ENCODE measurements around the gene KLHDC4. TPM values are rescaled to one million over a fixed set of nuclear protein-coding genes. Genes with fewer than 3 reads are reported as not detected.
"Not testable (repeated sequence)": the region's sequence is repeated elsewhere in the genome, so short reads cannot be mapped to it uniquely, and the experiment has no call there.

KLHDC4 gene
- total RNA-seq, 2 experiments from 2014 or later = 75.7 to 77.5 TPM

- no peak for DNase-seq
- no peaks in the 10 kb centered on the region for H3K27me3 Mint-ChIP-seq
- no peak overlapping the region for H3K4me3 Mint-ChIP-seq
- peaks cover 19% of the 10 kb centered on the region for H3K4me1 Mint-ChIP-seq
- no peak overlapping the region for H3K27ac Mint-ChIP-seq
- H3K9me3 Mint-ChIP-seq = no peaks in the 10 kb centered on the region
- H3K36me3 Mint-ChIP-seq = peaks cover 38% of the 10 kb centered on the region
Measured at GRCh38 chr16:87722590-87723225, 43.1 kb downstream of the KLHDC4 start.

DNA sequence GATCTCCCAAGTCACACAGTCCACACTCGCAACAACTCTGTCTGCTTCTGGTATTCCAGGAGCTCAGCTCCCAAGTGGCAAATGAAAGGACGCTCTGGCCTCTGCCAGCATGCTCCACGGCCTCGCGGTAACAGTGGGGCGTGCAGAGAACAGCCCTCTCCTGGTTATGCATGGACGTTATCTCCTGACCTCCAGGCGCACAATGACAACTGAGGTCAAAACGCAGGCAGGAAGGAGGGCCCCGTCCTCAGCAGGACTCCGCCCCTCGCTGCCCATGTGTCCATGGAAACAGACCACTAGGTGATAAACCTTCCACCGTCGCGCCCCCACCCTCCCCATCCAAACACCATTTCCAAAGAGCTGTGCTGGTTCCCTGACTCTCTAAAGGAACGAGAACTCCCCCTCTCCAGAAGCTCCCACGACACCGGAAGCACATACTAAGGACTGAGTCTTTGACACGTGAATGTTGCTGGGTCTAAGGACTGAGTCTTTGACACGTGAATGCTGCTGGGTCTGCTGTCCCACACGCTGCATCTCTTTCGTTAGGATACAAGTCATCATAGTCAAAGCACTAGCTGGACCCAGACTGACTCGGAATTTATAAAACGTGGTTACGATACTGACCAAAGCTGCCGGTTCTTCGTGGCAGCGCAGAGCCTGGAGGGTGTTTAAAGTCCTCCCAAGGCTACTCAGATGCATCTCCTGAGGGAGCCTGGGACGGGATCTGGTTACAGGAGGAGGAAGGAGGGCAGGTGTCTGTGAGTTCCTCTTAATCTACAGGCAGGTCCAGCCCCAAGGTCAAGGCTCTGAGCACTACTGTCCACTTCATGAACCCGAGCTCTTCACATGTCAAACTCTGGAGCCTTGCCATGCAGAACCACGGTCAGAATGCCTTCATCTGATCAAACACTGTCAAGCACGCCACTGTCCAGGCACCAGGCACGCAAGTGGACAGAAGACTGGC lies 43.9 kb downstream of the KLHDC4 start:
- Mint-ChIP-seq H3K4me1 (peaks cover 22% of the 10 kb centered on the region), H3K27me3 (no peaks in the 10 kb centered on the region), H3K4me3 (no peak overlapping the region), H3K36me3 (peaks cover 36% of the 10 kb centered on the region), H3K9me3 (no peaks in the 10 kb centered on the region), H3K27ac (no peak overlapping the region)
- no peak for DNase-seq

DNA sequence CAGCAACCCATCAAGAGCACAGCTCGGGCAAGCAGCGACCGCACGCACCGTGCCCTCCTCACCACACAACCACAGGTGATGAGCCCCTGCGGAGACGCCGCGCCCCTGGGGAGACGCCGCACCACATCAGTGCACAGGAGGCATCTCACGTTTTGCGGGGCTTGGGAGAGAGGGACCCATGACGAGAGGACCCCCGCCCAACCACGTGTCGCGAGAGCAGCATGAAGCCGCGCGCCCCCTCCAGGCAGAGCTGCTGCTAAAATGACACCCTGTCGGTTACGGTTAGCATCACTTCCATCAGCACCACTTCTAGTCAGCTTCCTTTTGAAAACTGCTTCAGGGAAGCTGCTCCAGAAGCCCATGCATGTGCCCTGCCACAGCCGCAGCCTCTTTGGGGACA lies 45.3 kb downstream of the KLHDC4 start:
- Mint-ChIP-seq H3K27ac (no peak overlapping the region), H3K36me3 (peaks cover 36% of the 10 kb centered on the region), H3K4me3 (no peak overlapping the region), H3K9me3 (no peaks in the 10 kb centered on the region), H3K4me1 (peaks cover 20% of the 10 kb centered on the region), H3K27me3 (no peaks in the 10 kb centered on the region)
- no peak for DNase-seq

- H3K27ac Mint-ChIP-seq, H3K4me3 Mint-ChIP-seq, H3K9me3 Mint-ChIP-seq, DNase-seq, H3K27me3 Mint-ChIP-seq: not testable (repeated sequence)
- Mint-ChIP-seq H3K4me1 (peaks cover 26% of the 10 kb centered on the region), H3K36me3 (peaks cover 48% of the 10 kb centered on the region)
Measured at GRCh38 chr16:87718831-87719230, 47.0 kb downstream of the KLHDC4 start.

DNA sequence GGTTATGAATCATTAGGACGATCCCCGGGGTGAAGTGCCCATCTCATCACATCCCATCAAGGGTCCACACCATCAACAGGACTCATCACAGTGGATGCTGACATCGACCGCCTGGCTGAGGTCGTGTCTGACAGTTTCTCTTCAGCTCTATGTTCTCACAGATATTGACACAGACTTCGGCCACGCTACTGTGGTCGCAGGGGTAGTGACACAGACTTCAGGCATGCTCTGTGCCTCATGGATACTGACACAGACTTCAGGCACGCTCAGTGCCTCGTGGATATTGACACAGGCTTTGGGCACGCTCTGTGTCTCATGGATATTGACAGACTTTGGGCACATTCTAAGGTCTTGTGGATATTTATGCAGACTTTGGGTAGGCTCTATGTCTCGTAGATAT lies 50.1 kb downstream of the KLHDC4 start:
- Mint-ChIP-seq H3K27ac (no peak overlapping the region), H3K36me3 (peaks cover 44% of the 10 kb centered on the region), H3K9me3 (no peaks in the 10 kb centered on the region), H3K27me3 (no peaks in the 10 kb centered on the region), H3K4me1 (peaks cover 29% of the 10 kb centered on the region), H3K4me3 (no peak overlapping the region)
- no peak for DNase-seq

DNA sequence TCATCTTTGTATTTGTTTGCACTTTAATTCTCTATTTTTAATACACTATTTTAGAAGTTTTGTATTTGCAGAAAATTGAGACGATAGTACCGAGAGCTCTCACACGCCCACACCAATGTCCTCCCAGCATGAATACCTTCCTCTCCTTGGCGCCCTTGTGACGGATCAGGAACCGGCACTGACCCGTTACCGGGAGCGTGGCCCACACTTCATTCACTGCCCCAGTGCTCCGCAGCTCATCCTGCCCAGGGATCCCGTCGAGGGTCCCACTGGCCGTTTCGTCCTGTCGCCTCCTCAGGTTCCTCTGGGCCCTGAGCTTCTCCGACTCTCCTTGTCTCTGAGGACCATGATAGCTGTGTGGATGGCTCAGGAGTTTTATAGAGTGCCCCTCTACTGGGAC lies 50.6 kb downstream of the KLHDC4 start:
- no peak for DNase-seq
- Mint-ChIP-seq H3K27ac (peak overlapping the region; percentile 78), H3K9me3 (no peaks in the 10 kb centered on the region), H3K4me3 (no peak overlapping the region), H3K27me3 (no peaks in the 10 kb centered on the region), H3K4me1 (peaks cover 29% of the 10 kb centered on the region), H3K36me3 (peaks cover 42% of the 10 kb centered on the region)

GRCh38 chr16:87713451-87714229 lies 52.1 kb downstream of the KLHDC4 start:
- H3K4me1 Mint-ChIP-seq = peaks cover 29% of the 10 kb centered on the region
- H3K4me3 Mint-ChIP-seq = no peak overlapping the region
- H3K9me3 Mint-ChIP-seq = no peaks in the 10 kb centered on the region
- DNase-seq = peak; percentile 63
- H3K27me3 Mint-ChIP-seq = no peaks in the 10 kb centered on the region
- H3K36me3 Mint-ChIP-seq = peaks cover 29% of the 10 kb centered on the region
- H3K27ac Mint-ChIP-seq = peak overlapping the region; percentile 87

- peaks cover 22% of the 10 kb centered on the region for H3K4me1 Mint-ChIP-seq
- H3K36me3 Mint-ChIP-seq = peaks cover 28% of the 10 kb centered on the region
- H3K27me3 Mint-ChIP-seq = no peaks in the 10 kb centered on the region
- H3K4me3 Mint-ChIP-seq = no peak overlapping the region
- no peak overlapping the region for H3K27ac Mint-ChIP-seq
- no peaks in the 10 kb centered on the region for H3K9me3 Mint-ChIP-seq
- DNase-seq = no peak
Measured at GRCh38 chr16:87712184-87712762, 53.5 kb downstream of the KLHDC4 start.

DNA sequence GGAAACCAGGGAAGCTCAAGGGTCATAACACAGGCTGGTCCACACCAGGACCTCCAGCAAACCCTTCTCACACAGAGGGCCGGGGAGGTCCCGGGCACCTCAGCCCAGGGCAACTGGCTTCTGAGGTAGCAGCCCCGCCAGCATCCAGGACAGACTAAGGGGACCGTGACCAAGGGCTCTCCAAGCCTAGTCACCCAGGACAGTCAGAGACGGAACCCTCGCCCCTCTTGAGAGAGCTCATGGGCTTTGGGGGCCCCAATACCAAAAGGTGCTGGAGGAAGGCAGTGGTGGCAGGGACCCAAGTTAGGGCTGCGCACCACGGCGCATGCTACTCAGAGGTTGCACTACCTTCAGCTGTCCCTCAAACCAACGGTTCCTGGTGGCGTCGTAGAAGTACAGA lies 54.9 kb downstream of the KLHDC4 start:
- no peak overlapping the region for H3K4me3 Mint-ChIP-seq
- no peak for DNase-seq
- peaks cover 28% of the 10 kb centered on the region for H3K36me3 Mint-ChIP-seq
- H3K9me3 Mint-ChIP-seq = no peaks in the 10 kb centered on the region
- peaks cover 22% of the 10 kb centered on the region for H3K4me1 Mint-ChIP-seq
- H3K27ac Mint-ChIP-seq = no peak overlapping the region
- H3K27me3 Mint-ChIP-seq = no peaks in the 10 kb centered on the region

GRCh38 chr16:87709677-87710076 lies 56.1 kb downstream of the KLHDC4 start:
- Mint-ChIP-seq H3K27ac (no peak overlapping the region), H3K36me3 (peaks cover 18% of the 10 kb centered on the region), H3K27me3 (no peaks in the 10 kb centered on the region), H3K9me3 (no peaks in the 10 kb centered on the region), H3K4me3 (no peak overlapping the region), H3K4me1 (peaks cover 17% of the 10 kb centered on the region)
- no peak for DNase-seq

- Mint-ChIP-seq H3K9me3 (no peaks in the 10 kb centered on the region), H3K4me3 (no peak overlapping the region), H3K27ac (no peak overlapping the region), H3K27me3 (no peaks in the 10 kb centered on the region), H3K36me3 (peaks cover 16% of the 10 kb centered on the region), H3K4me1 (peaks cover 12% of the 10 kb centered on the region)
- DNase-seq = no peak
Measured at GRCh38 chr16:87708881-87709638, 56.7 kb downstream of the KLHDC4 start.

GRCh38 chr16:87707714-87708580 lies 57.8 kb downstream of the KLHDC4 start:
- H3K27ac Mint-ChIP-seq = peak overlapping the region; percentile 10

DNA sequence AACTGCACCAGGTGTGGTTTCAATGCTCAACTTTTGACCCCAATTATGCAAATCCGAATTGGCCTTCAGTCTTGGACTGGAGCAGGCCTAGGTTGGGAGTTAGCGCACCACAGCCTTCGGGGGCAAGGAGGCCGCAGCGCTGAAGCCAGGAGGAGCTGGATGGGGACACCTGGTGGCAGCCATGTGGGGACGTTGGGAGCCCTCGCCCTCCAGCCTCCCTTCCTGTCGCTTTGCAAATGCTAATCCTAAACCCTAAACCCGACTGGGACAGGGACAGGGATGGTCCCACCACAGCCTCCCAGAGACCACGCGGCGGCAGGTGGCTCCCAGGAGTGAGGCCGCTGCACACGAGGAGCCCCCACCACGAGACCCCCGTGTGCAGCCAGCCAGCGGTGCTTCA lies 58.7 kb downstream of the KLHDC4 start:
- Mint-ChIP-seq H3K27me3 (no peaks in the 10 kb centered on the region), H3K36me3 (peaks cover 20% of the 10 kb centered on the region), H3K9me3 (no peaks in the 10 kb centered on the region)

More at GRCh38 chr16:87707714-87708580, 57.8 kb downstream of the KLHDC4 start:
- no peaks in the 10 kb centered on the region for H3K27me3 Mint-ChIP-seq
- DNase-seq = no peak
- no peaks in the 10 kb centered on the region for H3K9me3 Mint-ChIP-seq
- H3K4me3 Mint-ChIP-seq = no peak overlapping the region
- peaks cover 13% of the 10 kb centered on the region for H3K36me3 Mint-ChIP-seq
- peaks cover 10% of the 10 kb centered on the region for H3K4me1 Mint-ChIP-seq

More for the DNA sequence above, 58.7 kb downstream of the KLHDC4 start:
- Mint-ChIP-seq H3K27ac (no peak overlapping the region), H3K4me3 (no peak overlapping the region), H3K4me1 (peaks cover 15% of the 10 kb centered on the region)
- no peak for DNase-seq

All from activated naive CD8-positive, alpha-beta T cell treated with anti-CD3 and anti-CD28 coated beads for 36 hours (primary cell).